Measurements from ENCODE around the gene PEX6. TPM values are rescaled to one million over a fixed set of nuclear protein-coding genes. Genes with fewer than 3 reads are reported as not detected.

The PEX6 gene
- total and polyA plus RNA-seq, 2 of the 13 experiments (the other 11 are each of a cell fraction or from before 2014, with no cell fraction given): 5.1 to 6.7 TPM

DNA sequence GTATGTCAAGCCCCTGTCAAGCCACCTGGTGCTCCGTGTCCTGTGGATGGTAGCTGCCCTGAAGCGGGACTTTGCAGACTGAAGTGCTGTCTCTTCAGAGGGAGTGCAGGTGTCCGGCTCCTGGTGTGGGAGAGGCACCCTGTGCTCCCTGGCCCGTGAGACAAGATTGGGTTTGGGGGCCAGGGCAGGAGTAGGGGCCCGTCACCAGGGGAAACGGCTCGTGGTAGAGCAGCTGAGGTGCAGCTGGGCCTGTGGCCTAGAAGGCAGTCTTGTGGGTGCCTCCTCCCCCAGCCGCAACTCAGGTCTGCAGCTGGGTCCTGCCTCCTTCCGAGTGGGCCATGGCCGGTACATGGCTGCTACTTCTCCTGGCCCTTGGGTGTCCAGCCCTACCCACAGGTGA, 63.2 kb downstream of the PEX6 start, which contains the start of gene PTCRA:
Gene PTCRA, plus strand, starts transcription at position 322 of the 400 bp plus-strand sequence. Its CDS starts 17 bp downstream, at position 339.
- DNase-seq (ENCODE audit: low spot score): no peak
- no peak for FAIRE-seq
- Histone ChIP-seq H2AFZ (ENCODE audit: low read length) (peak within 1 kb of the TSS; percentile 44), H3K36me3 (replicated peaks in 1 of 2; ENCODE audit: control insufficient read depth in 1 of 2, insufficient read depth in 2 of 2, low read length in 2 of 2) (no peaks in the 10 kb centered on the region; a peak in 1 of 5 replicates), H3K4me3 (replicated peaks in 1 of 3; ENCODE audit: insufficient read depth in 1 of 3, low read depth in 2 of 3, low read length in 3 of 3) (no peak within 1 kb of the TSS), H3K27me3 (ENCODE audit: control insufficient read depth in 1 of 2, insufficient read depth in 2 of 2, low read length in 2 of 2) (peaks cover 0 to 2% of the 10 kb centered on the region in 2 experiments; a peak in 2 of 5 replicates), H3K4me1 (ENCODE audit: insufficient read depth, low read length) (peaks cover 49% of the 10 kb centered on the region), H3K9ac (ENCODE audit: insufficient read depth, low read depth, low read length) (no peak within 1 kb of the TSS), H3K4me2 (ENCODE audit: low read depth, low read length) (peak within 1 kb of the TSS; percentile 0; the same call in 1 of the 2 replicates), H4K20me1 (ENCODE audit: insufficient read depth, low read length) (no peaks in the 10 kb centered on the region), H3K27ac (ENCODE audit: extremely low read length, insufficient read depth, low read length) (no peak within 1 kb of the TSS), H3K9me3 (ENCODE audit: low read length) (no peaks in the 10 kb centered on the region), H3K79me2 (ENCODE audit: insufficient read depth, low read length) (no peaks in the 10 kb centered on the region)
- ChIA-PET CTCF (ENCODE audit: low intra/inter-chr PET ratio, low total read pairs) (no interaction called here), POLR2A (interaction anchor here (1.2 to 1.4 kb wide), 2 partner anchors 14 to 69 kb away, joined by 3 to 8 read pairs; partner anchors contain the start of genes CNPY3 and PPP2R5D)
- intact Hi-C loops (cut with micrococcal nuclease; ENCODE audit: unreplicated experiment): no loop called here
- in situ Hi-C loops (cut with HindIII; ENCODE audit: extremely low pct_ligation_motif_present, low pct_unique_long_range_greater_than_20kb): no loop called here
- BruUV-seq (replicated peaks): no TSS peak
- ATAC-seq: peak; percentile 16
- WGBS (ENCODE audit: low lambda C conversion rate): 45% methylated on average over 4 of the region's 10 CpGs
- no peak for TF ChIP-seq ZBTB26 (CRISPR knock-in tag; IDR thresholded peaks at IDR 0.05; ENCODE audit: borderline replicate concordance)
- TF ChIP-seq ZNF224 (CRISPR knock-in tag; IDR thresholded peaks at IDR 0.05): no peak
- TF ChIP-seq HNRNPK (IDR thresholded peaks at IDR 0.05; ENCODE audit: low read depth, low read length, poor library complexity, severe bottlenecking): no peak
- no peak for TF ChIP-seq PTBP1 (IDR thresholded peaks at IDR 0.05; ENCODE audit: low read depth, low read length, poor library complexity, severe bottlenecking)
- TF ChIP-seq, protein P1, sequence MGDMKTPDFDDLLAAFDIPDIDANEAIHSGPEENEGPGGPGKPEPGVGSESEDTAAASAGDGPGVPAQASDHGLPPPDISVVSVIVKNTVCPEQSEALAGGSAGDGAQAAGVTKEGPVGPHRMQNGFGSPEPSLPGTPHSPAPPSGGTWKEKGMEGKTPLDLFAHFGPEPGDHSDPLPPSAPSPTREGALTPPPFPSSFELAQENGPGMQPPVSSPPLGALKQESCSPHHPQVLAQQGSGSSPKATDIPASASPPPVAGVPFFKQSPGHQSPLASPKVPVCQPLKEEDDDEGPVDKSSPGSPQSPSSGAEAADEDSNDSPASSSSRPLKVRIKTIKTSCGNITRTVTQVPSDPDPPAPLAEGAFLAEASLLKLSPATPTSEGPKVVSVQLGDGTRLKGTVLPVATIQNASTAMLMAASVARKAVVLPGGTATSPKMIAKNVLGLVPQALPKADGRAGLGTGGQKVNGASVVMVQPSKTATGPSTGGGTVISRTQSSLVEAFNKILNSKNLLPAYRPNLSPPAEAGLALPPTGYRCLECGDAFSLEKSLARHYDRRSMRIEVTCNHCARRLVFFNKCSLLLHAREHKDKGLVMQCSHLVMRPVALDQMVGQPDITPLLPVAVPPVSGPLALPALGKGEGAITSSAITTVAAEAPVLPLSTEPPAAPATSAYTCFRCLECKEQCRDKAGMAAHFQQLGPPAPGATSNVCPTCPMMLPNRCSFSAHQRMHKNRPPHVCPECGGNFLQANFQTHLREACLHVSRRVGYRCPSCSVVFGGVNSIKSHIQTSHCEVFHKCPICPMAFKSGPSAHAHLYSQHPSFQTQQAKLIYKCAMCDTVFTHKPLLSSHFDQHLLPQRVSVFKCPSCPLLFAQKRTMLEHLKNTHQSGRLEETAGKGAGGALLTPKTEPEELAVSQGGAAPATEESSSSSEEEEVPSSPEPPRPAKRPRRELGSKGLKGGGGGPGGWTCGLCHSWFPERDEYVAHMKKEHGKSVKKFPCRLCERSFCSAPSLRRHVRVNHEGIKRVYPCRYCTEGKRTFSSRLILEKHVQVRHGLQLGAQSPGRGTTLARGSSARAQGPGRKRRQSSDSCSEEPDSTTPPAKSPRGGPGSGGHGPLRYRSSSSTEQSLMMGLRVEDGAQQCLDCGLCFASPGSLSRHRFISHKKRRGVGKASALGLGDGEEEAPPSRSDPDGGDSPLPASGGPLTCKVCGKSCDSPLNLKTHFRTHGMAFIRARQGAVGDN (CRISPR knock-in tag; IDR thresholded peaks at IDR 0.05): peak; percentile 30; the same call in 1 of the 2 replicates
- peak; percentile 45; the same call in 1 of the 2 replicates for TF ChIP-seq MTA1 (CRISPR knock-in tag; IDR thresholded peaks at IDR 0.05; ENCODE audit: borderline replicate concordance)
- no peak for TF ChIP-seq CEBPB (IDR thresholded peaks at IDR 0.05; ENCODE audit: borderline replicate concordance, low read depth, low read length)
- TF ChIP-seq, protein P2, sequence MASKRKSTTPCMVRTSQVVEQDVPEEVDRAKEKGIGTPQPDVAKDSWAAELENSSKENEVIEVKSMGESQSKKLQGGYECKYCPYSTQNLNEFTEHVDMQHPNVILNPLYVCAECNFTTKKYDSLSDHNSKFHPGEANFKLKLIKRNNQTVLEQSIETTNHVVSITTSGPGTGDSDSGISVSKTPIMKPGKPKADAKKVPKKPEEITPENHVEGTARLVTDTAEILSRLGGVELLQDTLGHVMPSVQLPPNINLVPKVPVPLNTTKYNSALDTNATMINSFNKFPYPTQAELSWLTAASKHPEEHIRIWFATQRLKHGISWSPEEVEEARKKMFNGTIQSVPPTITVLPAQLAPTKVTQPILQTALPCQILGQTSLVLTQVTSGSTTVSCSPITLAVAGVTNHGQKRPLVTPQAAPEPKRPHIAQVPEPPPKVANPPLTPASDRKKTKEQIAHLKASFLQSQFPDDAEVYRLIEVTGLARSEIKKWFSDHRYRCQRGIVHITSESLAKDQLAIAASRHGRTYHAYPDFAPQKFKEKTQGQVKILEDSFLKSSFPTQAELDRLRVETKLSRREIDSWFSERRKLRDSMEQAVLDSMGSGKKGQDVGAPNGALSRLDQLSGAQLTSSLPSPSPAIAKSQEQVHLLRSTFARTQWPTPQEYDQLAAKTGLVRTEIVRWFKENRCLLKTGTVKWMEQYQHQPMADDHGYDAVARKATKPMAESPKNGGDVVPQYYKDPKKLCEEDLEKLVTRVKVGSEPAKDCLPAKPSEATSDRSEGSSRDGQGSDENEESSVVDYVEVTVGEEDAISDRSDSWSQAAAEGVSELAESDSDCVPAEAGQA (IDR thresholded peaks at IDR 0.05; ENCODE audit: low read depth): no peak
- TF ChIP-seq, protein P2 (CRISPR knock-in tag; IDR thresholded peaks at IDR 0.05; ENCODE audit: borderline replicate concordance): no peak
- TF ChIP-seq TOE1 (CRISPR knock-in tag; IDR thresholded peaks at IDR 0.05): no peak
- no peak for TF ChIP-seq ELF3 (CRISPR knock-in tag; IDR thresholded peaks at IDR 0.05)
- TF ChIP-seq GATA4 (IDR thresholded peaks at IDR 0.05; ENCODE audit: borderline replicate concordance, low read depth): no peak
- no peak for TF ChIP-seq FOXA3 (CRISPR knock-in tag; IDR thresholded peaks at IDR 0.05)
- TF ChIP-seq TBP (CRISPR knock-in tag; IDR thresholded peaks at IDR 0.05): no peak

All from HepG2 (cell line).